Measurements from ENCODE around the gene NCOR1.
A peak's percentile ranks its signal among the peaks of the same experiment; 100 is the strongest.
"Not testable (repeated sequence)": the region's sequence is repeated elsewhere in the genome, so short reads cannot be mapped to it uniquely, and the experiment has no call there.

Gene NCOR1

GRCh38 chr17:16199093-16199492 is 16.2 kb downstream of the NCOR1 start:
- no peaks in the 10 kb centered on the region for H3K9me3 ChIP-seq (ENCODE audit: control insufficient read depth in 5 of 5, low read length in 5 of 5)
- H3K9ac ChIP-seq (ENCODE audit: low read length in 5 of 5), result peak overlapping the region in 1 of 5 donors; percentile 45
- no peak overlapping the region for H3K4me3 ChIP-seq (ENCODE audit: low read depth in 1 of 5, low read length in 5 of 5)
- no peaks in the 10 kb centered on the region for H3K27me3 ChIP-seq (ENCODE audit: control insufficient read depth in 5 of 5, insufficient read depth in 4 of 5, low read length in 5 of 5)
- H3K4me1 ChIP-seq (ENCODE audit: control insufficient read depth in 5 of 5, insufficient read depth in 5 of 5, low read length in 5 of 5), result peaks cover 2 to 32% (median 25%) of the 10 kb centered on the region in 5 donors
- H3K36me3 ChIP-seq (ENCODE audit: control insufficient read depth in 5 of 5, insufficient read depth in 5 of 5, low read length in 5 of 5), result peaks cover 0 to 6% (median 5%) of the 10 kb centered on the region in 5 donors
- peak overlapping the region; percentile 50 for H3K27ac ChIP-seq (ENCODE audit: low read depth, low read length)

GRCh38 chr17:16197276-16197675 is 18.1 kb downstream of the NCOR1 start:
- no peaks in the 10 kb centered on the region for H3K27me3 ChIP-seq (ENCODE audit: control insufficient read depth in 5 of 5, insufficient read depth in 4 of 5, low read length in 5 of 5)
- no peak overlapping the region for H3K27ac ChIP-seq (ENCODE audit: low read depth, low read length)
- no peak overlapping the region for H3K9ac ChIP-seq (ENCODE audit: low read length in 5 of 5)

GRCh38 chr17:16194307-16194835 is 21.0 kb downstream of the NCOR1 start:
- not testable (repeated sequence) for H3K9ac ChIP-seq (ENCODE audit: low read length in 5 of 5); H3K4me3 ChIP-seq (ENCODE audit: low read depth in 1 of 5, low read length in 5 of 5); H3K27me3 ChIP-seq (ENCODE audit: control insufficient read depth in 5 of 5, insufficient read depth in 4 of 5, low read length in 5 of 5); H3K27ac ChIP-seq (ENCODE audit: low read depth, low read length); H3K9me3 ChIP-seq (ENCODE audit: control insufficient read depth in 5 of 5, low read length in 5 of 5)
- H3K36me3 ChIP-seq (ENCODE audit: control insufficient read depth in 5 of 5, insufficient read depth in 5 of 5, low read length in 5 of 5), result peaks cover 8 to 35% (median 21%) of the 10 kb centered on the region in 5 donors
- H3K4me1 ChIP-seq (ENCODE audit: control insufficient read depth in 5 of 5, insufficient read depth in 5 of 5, low read length in 5 of 5), result peaks cover 0 to 20% (median 12%) of the 10 kb centered on the region in 5 donors

More at GRCh38 chr17:16197276-16197675, 18.1 kb downstream of the NCOR1 start:
- Histone ChIP-seq H3K36me3 (ENCODE audit: control insufficient read depth in 5 of 5, insufficient read depth in 5 of 5, low read length in 5 of 5) (peaks cover 2 to 20% (median 16%) of the 10 kb centered on the region in 5 donors), H3K4me1 (ENCODE audit: control insufficient read depth in 5 of 5, insufficient read depth in 5 of 5, low read length in 5 of 5) (peaks cover 0 to 25% (median 14%) of the 10 kb centered on the region in 5 donors), H3K4me3 (ENCODE audit: low read depth in 1 of 5, low read length in 5 of 5) (no peak overlapping the region), H3K9me3 (ENCODE audit: control insufficient read depth in 5 of 5, low read length in 5 of 5) (no peaks in the 10 kb centered on the region)

GRCh38 chr17:16191604-16192003 is 23.7 kb downstream of the NCOR1 start:
- H3K36me3 ChIP-seq (ENCODE audit: control insufficient read depth in 5 of 5, insufficient read depth in 5 of 5, low read length in 5 of 5), result peaks cover 8 to 30% (median 18%) of the 10 kb centered on the region in 5 donors
- H3K9me3 ChIP-seq (ENCODE audit: control insufficient read depth in 5 of 5, low read length in 5 of 5), result no peaks in the 10 kb centered on the region
- peak overlapping the region; percentile 9 for H3K27ac ChIP-seq (ENCODE audit: low read depth, low read length)
- no peaks in the 10 kb centered on the region for H3K27me3 ChIP-seq (ENCODE audit: control insufficient read depth in 5 of 5, insufficient read depth in 4 of 5, low read length in 5 of 5)
- no peak overlapping the region for H3K4me3 ChIP-seq (ENCODE audit: low read depth in 1 of 5, low read length in 5 of 5)
- H3K4me1 ChIP-seq (ENCODE audit: control insufficient read depth in 5 of 5, insufficient read depth in 5 of 5, low read length in 5 of 5), result peaks cover 0 to 12% (median 4%) of the 10 kb centered on the region in 5 donors
- no peak overlapping the region for H3K9ac ChIP-seq (ENCODE audit: low read length in 5 of 5)

GRCh38 chr17:16190703-16191360 is 24.5 kb downstream of the NCOR1 start:
- Histone ChIP-seq H3K27ac (ENCODE audit: low read depth, low read length) (peak overlapping the region; percentile 9), H3K4me3 (ENCODE audit: low read depth in 1 of 5, low read length in 5 of 5) (no peak overlapping the region), H3K4me1 (ENCODE audit: control insufficient read depth in 5 of 5, insufficient read depth in 5 of 5, low read length in 5 of 5) (peaks cover 0 to 12% (median 4%) of the 10 kb centered on the region in 5 donors), H3K9me3 (ENCODE audit: control insufficient read depth in 5 of 5, low read length in 5 of 5) (no peaks in the 10 kb centered on the region), H3K9ac (ENCODE audit: low read length in 5 of 5) (no peak overlapping the region), H3K27me3 (ENCODE audit: control insufficient read depth in 5 of 5, insufficient read depth in 4 of 5, low read length in 5 of 5) (no peaks in the 10 kb centered on the region), H3K36me3 (ENCODE audit: control insufficient read depth in 5 of 5, insufficient read depth in 5 of 5, low read length in 5 of 5) (peaks cover 13 to 35% (median 26%) of the 10 kb centered on the region in 5 donors)

GRCh38 chr17:16189791-16190348 is 25.5 kb downstream of the NCOR1 start:
- H3K4me1 ChIP-seq (ENCODE audit: control insufficient read depth in 5 of 5, insufficient read depth in 5 of 5, low read length in 5 of 5), result peaks cover 0 to 12% (median 4%) of the 10 kb centered on the region in 5 donors
- H3K27me3 ChIP-seq (ENCODE audit: control insufficient read depth in 5 of 5, insufficient read depth in 4 of 5, low read length in 5 of 5), result no peaks in the 10 kb centered on the region
- H3K27ac ChIP-seq (ENCODE audit: low read depth, low read length), result no peak overlapping the region
- no peak overlapping the region for H3K9ac ChIP-seq (ENCODE audit: low read length in 5 of 5)
- H3K9me3 ChIP-seq (ENCODE audit: control insufficient read depth in 5 of 5, low read length in 5 of 5), result no peaks in the 10 kb centered on the region
- no peak overlapping the region for H3K4me3 ChIP-seq (ENCODE audit: low read depth in 1 of 5, low read length in 5 of 5)
- peaks cover 13 to 42% (median 34%) of the 10 kb centered on the region in 5 donors for H3K36me3 ChIP-seq (ENCODE audit: control insufficient read depth in 5 of 5, insufficient read depth in 5 of 5, low read length in 5 of 5)

GRCh38 chr17:16187642-16188041 is 27.7 kb downstream of the NCOR1 start:
- H3K4me3 ChIP-seq (ENCODE audit: low read depth in 1 of 5, low read length in 5 of 5), result no peak overlapping the region
- H3K27ac ChIP-seq (ENCODE audit: low read depth, low read length), result no peak overlapping the region
- H3K9me3 ChIP-seq (ENCODE audit: control insufficient read depth in 5 of 5, low read length in 5 of 5), result no peaks in the 10 kb centered on the region
- H3K9ac ChIP-seq (ENCODE audit: low read length in 5 of 5), result no peak overlapping the region
- no peaks in the 10 kb centered on the region for H3K27me3 ChIP-seq (ENCODE audit: control insufficient read depth in 5 of 5, insufficient read depth in 4 of 5, low read length in 5 of 5)
- peaks cover 13 to 33% (median 26%) of the 10 kb centered on the region in 5 donors for H3K36me3 ChIP-seq (ENCODE audit: control insufficient read depth in 5 of 5, insufficient read depth in 5 of 5, low read length in 5 of 5)
- H3K4me1 ChIP-seq (ENCODE audit: control insufficient read depth in 5 of 5, insufficient read depth in 5 of 5, low read length in 5 of 5), result peaks cover 0 to 12% (median 4%) of the 10 kb centered on the region in 5 donors

- Histone ChIP-seq H3K4me3 (ENCODE audit: low read depth in 1 of 5, low read length in 5 of 5) (no peak overlapping the region), H3K36me3 (ENCODE audit: control insufficient read depth in 5 of 5, insufficient read depth in 5 of 5, low read length in 5 of 5) (peaks cover 8 to 20% (median 15%) of the 10 kb centered on the region in 5 donors), H3K9ac (ENCODE audit: low read length in 5 of 5) (no peak overlapping the region), H3K4me1 (ENCODE audit: control insufficient read depth in 5 of 5, insufficient read depth in 5 of 5, low read length in 5 of 5) (peaks cover 0 to 7% (median 3%) of the 10 kb centered on the region in 5 donors), H3K9me3 (ENCODE audit: control insufficient read depth in 5 of 5, low read length in 5 of 5) (no peaks in the 10 kb centered on the region), H3K27me3 (ENCODE audit: control insufficient read depth in 5 of 5, insufficient read depth in 4 of 5, low read length in 5 of 5) (no peaks in the 10 kb centered on the region), H3K27ac (ENCODE audit: low read depth, low read length) (no peak overlapping the region)
Observed at GRCh38 chr17:16181581-16181980, 33.8 kb downstream of the NCOR1 start.

GRCh38 chr17:16178836-16179235 is 36.5 kb downstream of the NCOR1 start:
- H3K4me1 ChIP-seq (ENCODE audit: control insufficient read depth in 5 of 5, insufficient read depth in 5 of 5, low read length in 5 of 5), result peaks cover 0 to 7% (median 3%) of the 10 kb centered on the region in 5 donors
- H3K36me3 ChIP-seq (ENCODE audit: control insufficient read depth in 5 of 5, insufficient read depth in 5 of 5, low read length in 5 of 5), result peaks cover 0 to 4% (median 0%) of the 10 kb centered on the region in 5 donors
- no peaks in the 10 kb centered on the region for H3K9me3 ChIP-seq (ENCODE audit: control insufficient read depth in 5 of 5, low read length in 5 of 5)
- H3K27ac ChIP-seq (ENCODE audit: low read depth, low read length), result no peak overlapping the region
- no peak overlapping the region for H3K4me3 ChIP-seq (ENCODE audit: low read depth in 1 of 5, low read length in 5 of 5)
- no peaks in the 10 kb centered on the region for H3K27me3 ChIP-seq (ENCODE audit: control insufficient read depth in 5 of 5, insufficient read depth in 4 of 5, low read length in 5 of 5)
- no peak overlapping the region for H3K9ac ChIP-seq (ENCODE audit: low read length in 5 of 5)

GRCh38 chr17:16171613-16172012 is 43.7 kb downstream of the NCOR1 start:
- H3K4me1 ChIP-seq (ENCODE audit: control insufficient read depth in 5 of 5, insufficient read depth in 5 of 5, low read length in 5 of 5), result no peaks in the 10 kb centered on the region
- peaks cover 5 to 23% (median 11%) of the 10 kb centered on the region in 5 donors for H3K36me3 ChIP-seq (ENCODE audit: control insufficient read depth in 5 of 5, insufficient read depth in 5 of 5, low read length in 5 of 5)
- no peaks in the 10 kb centered on the region for H3K9me3 ChIP-seq (ENCODE audit: control insufficient read depth in 5 of 5, low read length in 5 of 5)
- no peaks in the 10 kb centered on the region for H3K27me3 ChIP-seq (ENCODE audit: control insufficient read depth in 5 of 5, insufficient read depth in 4 of 5, low read length in 5 of 5)
- H3K27ac ChIP-seq (ENCODE audit: low read depth, low read length), result no peak overlapping the region
- no peak overlapping the region for H3K4me3 ChIP-seq (ENCODE audit: low read depth in 1 of 5, low read length in 5 of 5)
- no peak overlapping the region for H3K9ac ChIP-seq (ENCODE audit: low read length in 5 of 5)

All from subcutaneous abdominal adipose tissue (tissue), 5 donors.